ES-I3 (cell line): ENCODE data around the gene WNT3A.

Experiments used
- H3K36me3 ChIP-seq: 2 replicates; pipeline ENCODE4 v1.6.1; 2013; ENCODE audit warnings: mild to moderate bottlenecking, low read length, control low read depth, moderate library complexity; ENCODE audit not compliant: insufficient read depth
- H3K4me1 ChIP-seq: 2 replicates; pipeline ENCODE4 v1.6.1; 2013; ENCODE audit warnings: mild to moderate bottlenecking, control low read depth, low read length; ENCODE audit not compliant: insufficient read depth
- H3K9ac ChIP-seq: 2 replicates; pipeline ENCODE4 v1.6.1; 2013; ENCODE audit warnings: low read depth, mild to moderate bottlenecking, low read length, moderate library complexity
- H3K9me3 ChIP-seq: 2 replicates; pipeline ENCODE4 v1.6.1; 2013; ENCODE audit warnings: mild to moderate bottlenecking, low read length, moderate library complexity; ENCODE audit not compliant: control insufficient read depth, insufficient read depth

Gene WNT3A

DNA sequence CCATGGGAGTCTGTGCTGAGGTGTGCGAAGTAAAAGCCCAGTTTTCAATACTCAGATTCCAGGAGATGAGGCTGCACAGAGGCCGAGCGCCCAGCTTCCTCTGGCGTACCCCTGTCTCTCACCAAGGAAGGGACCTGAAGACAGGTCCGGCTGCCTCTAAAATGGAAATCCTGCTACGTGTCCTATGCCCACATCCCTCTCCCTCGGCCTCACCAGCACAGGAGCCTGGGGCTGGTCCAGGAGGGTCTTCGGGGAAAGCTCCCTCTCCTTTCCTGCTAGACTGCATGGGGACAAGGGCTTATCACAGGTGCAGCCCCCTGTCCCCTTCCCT is 101.9 kb downstream of the WNT3A start:
- Histone ChIP-seq H3K9me3 (no peaks in the 10 kb centered on the region), H3K36me3 (peaks cover 5% of the 10 kb centered on the region), H3K4me1 (no peaks in the 10 kb centered on the region), H3K9ac (peak overlapping the region; percentile 82)

- Histone ChIP-seq H3K9ac (peak within 1 kb of the TSS; percentile 82), H3K36me3 (peaks cover 5% of the 10 kb centered on the region), H3K4me1 (no peaks in the 10 kb centered on the region), H3K9me3 (no peaks in the 10 kb centered on the region)
Observed at GRCh38 chr1:228109073-228109961, 102.5 kb downstream of the WNT3A start, which contains the start of gene MRPL55. TSS of gene MRPL55 (minus strand) at chr1:228109299. CDS start at chr1:228108260, 1,039 bp downstream.

DNA sequence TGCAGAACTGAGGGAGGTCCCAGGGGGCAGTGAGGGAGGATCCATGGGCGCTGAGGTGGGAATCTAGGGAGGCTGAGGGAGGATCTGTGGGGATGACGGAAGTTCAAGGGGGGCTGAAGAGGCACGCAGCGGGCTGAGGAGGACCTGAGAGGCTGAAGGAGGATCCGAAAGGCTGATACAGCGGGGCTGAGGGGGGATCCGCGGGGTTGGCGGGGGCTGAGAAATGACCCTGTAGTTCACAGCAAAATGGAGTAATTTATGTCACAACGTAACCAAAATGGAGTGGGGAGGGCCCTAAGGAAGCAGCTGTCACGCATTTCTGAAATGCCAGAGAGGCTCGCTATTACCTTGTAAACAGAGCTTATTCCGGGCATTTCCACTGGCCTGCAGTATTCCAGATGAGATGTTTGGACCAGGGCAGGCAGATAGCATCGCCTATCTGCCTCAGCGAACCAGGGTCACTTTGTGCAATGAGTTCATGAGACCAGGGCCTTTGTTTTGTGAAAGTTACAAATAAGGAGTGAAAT is 103.2 kb downstream of the WNT3A start:
- H3K9ac ChIP-seq = peak overlapping the region; percentile 82
- no peaks in the 10 kb centered on the region for H3K4me1 ChIP-seq
- peaks cover 5% of the 10 kb centered on the region for H3K36me3 ChIP-seq
- H3K9me3 ChIP-seq = no peaks in the 10 kb centered on the region

GRCh38 chr1:228110556-228110955 is 103.8 kb downstream of the WNT3A start:
- Histone ChIP-seq H3K36me3 (peaks cover 5% of the 10 kb centered on the region), H3K4me1 (no peaks in the 10 kb centered on the region), H3K9ac (no peak overlapping the region), H3K9me3 (no peaks in the 10 kb centered on the region)
